Hepatocyte (in vitro differentiated cells): ENCODE data around the gene LRCOL1. TPM values are rescaled to one million over a fixed set of nuclear protein-coding genes. Genes with fewer than 3 reads are reported as not detected.

Experiments used
- DNase-seq: peaks from one replicate; pipeline ENCODE4 v3.0.0-alpha.2; 2016; ENCODE audit warnings: low spot score
- H2AFZ ChIP-seq: fragments of 200-600 bp; sonication (generic); 2 replicates; pipeline ENCODE4 v1.6.0; 2016; ENCODE audit warnings: antibody characterized with exemption, mild to moderate bottlenecking
- H3K27ac ChIP-seq: fragments of 200-600 bp; sonication (generic); 2 replicates; pipeline ENCODE4 v1.5.1; 2016; ENCODE audit warnings: mild to moderate bottlenecking
- H3K27me3 ChIP-seq: fragments of 200-600 bp; sonication (generic); 2 replicates; pipeline ENCODE4 v1.6.1; 2016
- H3K36me3 ChIP-seq: fragments of 200-600 bp; sonication (generic); replicated peaks from 2 replicates; pipeline ENCODE4 v1.5.1; 2016; ENCODE audit warnings: low read depth; ENCODE audit not compliant: insufficient read depth
- H3K4me1 ChIP-seq: fragments of 200-600 bp; sonication (generic); 2 replicates; pipeline ENCODE4 v1.5.1; 2016; ENCODE audit warnings: mild to moderate bottlenecking, moderate library complexity; ENCODE audit not compliant: insufficient read depth
- H3K4me2 ChIP-seq: fragments of 200-600 bp; sonication (generic); 2 replicates; pipeline ENCODE4 v1.6.0; 2016
- H3K4me3 ChIP-seq: fragments of 200-600 bp; sonication (generic); 2 replicates; pipeline ENCODE4 v1.5.1; 2016; ENCODE audit warnings: mild to moderate bottlenecking
- H3K79me2 ChIP-seq: fragments of 200-600 bp; sonication (generic); 2 replicates; pipeline ENCODE4 v1.6.0; 2017; ENCODE audit warnings: mild to moderate bottlenecking
- H3K9me2 ChIP-seq: fragments of 200-600 bp; sonication (generic); replicated peaks from 2 replicates; pipeline ENCODE4 v1.6.0; 2017; ENCODE audit warnings: mild to moderate bottlenecking; ENCODE audit not compliant: insufficient read depth
- H3K9me3 ChIP-seq: fragments of 200-600 bp; sonication (generic); 2 replicates; pipeline ENCODE4 v1.5.1; 2016; ENCODE audit warnings: low read depth, mild to moderate bottlenecking
- H4K20me1 ChIP-seq: fragments of 200-600 bp; sonication (generic); 2 replicates; pipeline ENCODE4 v1.6.0; 2016; ENCODE audit warnings: mild to moderate bottlenecking; ENCODE audit not compliant: insufficient read depth, poor library complexity, severe bottlenecking
- EZH2 ChIP-seq: fragments of 200-600 bp; sonication (generic); IDR thresholded peaks from 2 replicates; pipeline ENCODE4 v1.6.1; 2016; ENCODE audit warnings: antibody characterized with exemption, mild to moderate bottlenecking, borderline replicate concordance
- EZH2phosphoT487 ChIP-seq: fragments of 200-600 bp; sonication (generic); IDR thresholded peaks from one replicate; pipeline ENCODE4 v1.6.1; 2018; ENCODE audit warnings: antibody characterized with exemption, mild to moderate bottlenecking, low read depth, moderate library complexity; ENCODE audit not compliant: unreplicated experiment, severe bottlenecking
- WGBS: methylation state at CpG from one replicate; pipeline ENCODE4 v1.1.6; 2016; ENCODE audit warnings: low lambda C conversion rate; ENCODE audit errors: missing lambda C conversion rate; 5-methylcytosine and 5-hydroxymethylcytosine counted together
- polyA plus RNA-seq: library from polyadenylated mRNA; unstranded; fragments of >200 nt; fragmentation: Nextera tagmentation; extraction: Ambion mirVana; gene quantifications from 2 replicates; pipeline ENCODE4 v1.2.1, GENCODE V29; 2016
- total RNA-seq: library from RNA; depleted of rRNA; stranded (reverse); fragments of >200 nt; gene quantifications from 2 replicates; pipeline ENCODE4 v1.2.3, GENCODE V29; 2014
- TF ChIP-seq, protein P1 (sequence below): fragments of 200-600 bp; sonication (generic); IDR thresholded peaks from 2 replicates; pipeline ENCODE4 v1.5.1; 2016; ENCODE audit warnings: antibody characterized with exemption, mild to moderate bottlenecking; ENCODE audit not compliant: poor library complexity

LRCOL1 gene
- total and polyA plus RNA-seq, 2 experiments from 2014 or later = 0.28 TPM; not detected in 1

DNA sequence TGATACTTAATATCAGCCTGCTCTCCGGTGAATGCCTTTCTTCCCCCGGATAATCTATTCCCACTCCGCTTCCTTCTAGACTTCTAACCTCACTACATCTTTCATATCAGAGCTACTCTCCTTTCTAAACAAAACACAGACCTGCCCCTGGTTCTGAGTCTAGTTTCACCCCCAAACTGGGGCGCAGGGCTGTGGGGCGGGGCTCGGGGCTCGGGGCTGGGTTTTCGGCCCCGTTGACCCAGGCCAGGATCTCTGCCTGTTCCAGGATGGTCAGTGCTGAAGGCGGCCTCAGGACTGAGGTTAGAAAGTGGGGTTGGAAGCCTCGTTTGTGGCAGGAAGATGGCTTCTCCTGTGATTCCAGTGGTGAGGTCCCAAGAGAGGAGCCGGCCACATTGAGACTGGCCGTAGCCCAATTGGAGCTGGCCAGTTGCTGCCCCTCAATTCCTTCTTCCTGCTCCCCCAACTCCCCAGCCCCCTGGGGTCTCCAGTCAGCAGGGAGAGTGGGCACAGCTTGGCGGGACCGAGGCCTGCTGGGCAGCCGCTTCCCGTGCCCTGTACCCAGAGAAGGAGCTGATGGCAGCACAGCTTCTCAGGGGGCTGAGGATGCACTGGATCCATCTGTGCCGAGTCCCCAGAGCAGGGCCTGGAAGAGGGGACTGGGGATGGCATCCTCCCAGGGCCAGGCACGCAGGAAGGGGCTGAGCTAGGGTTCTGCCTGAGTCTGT is 52.9 kb downstream of the LRCOL1 start:
- no peak overlapping the region for H2AFZ ChIP-seq
- H3K27ac ChIP-seq = no peak overlapping the region
- no peak for TF ChIP-seq EZH2phosphoT487
- TF ChIP-seq EZH2 = no peak
- TF ChIP-seq, protein P1, sequence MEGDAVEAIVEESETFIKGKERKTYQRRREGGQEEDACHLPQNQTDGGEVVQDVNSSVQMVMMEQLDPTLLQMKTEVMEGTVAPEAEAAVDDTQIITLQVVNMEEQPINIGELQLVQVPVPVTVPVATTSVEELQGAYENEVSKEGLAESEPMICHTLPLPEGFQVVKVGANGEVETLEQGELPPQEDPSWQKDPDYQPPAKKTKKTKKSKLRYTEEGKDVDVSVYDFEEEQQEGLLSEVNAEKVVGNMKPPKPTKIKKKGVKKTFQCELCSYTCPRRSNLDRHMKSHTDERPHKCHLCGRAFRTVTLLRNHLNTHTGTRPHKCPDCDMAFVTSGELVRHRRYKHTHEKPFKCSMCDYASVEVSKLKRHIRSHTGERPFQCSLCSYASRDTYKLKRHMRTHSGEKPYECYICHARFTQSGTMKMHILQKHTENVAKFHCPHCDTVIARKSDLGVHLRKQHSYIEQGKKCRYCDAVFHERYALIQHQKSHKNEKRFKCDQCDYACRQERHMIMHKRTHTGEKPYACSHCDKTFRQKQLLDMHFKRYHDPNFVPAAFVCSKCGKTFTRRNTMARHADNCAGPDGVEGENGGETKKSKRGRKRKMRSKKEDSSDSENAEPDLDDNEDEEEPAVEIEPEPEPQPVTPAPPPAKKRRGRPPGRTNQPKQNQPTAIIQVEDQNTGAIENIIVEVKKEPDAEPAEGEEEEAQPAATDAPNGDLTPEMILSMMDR = no peak
- no peaks in the 10 kb centered on the region for H3K36me3 ChIP-seq
- H3K4me1 ChIP-seq = peaks cover 6% of the 10 kb centered on the region
- H3K9me3 ChIP-seq = no peaks in the 10 kb centered on the region
- H3K4me2 ChIP-seq = no peak overlapping the region
- DNase-seq = no peak
- H3K4me3 ChIP-seq = no peak overlapping the region
- H3K79me2 ChIP-seq = peaks cover 14% of the 10 kb centered on the region
- peaks cover 14% of the 10 kb centered on the region for H4K20me1 ChIP-seq
- WGBS = 91% methylated on average over 18 of the region's 19 CpGs
- no peaks in the 10 kb centered on the region for H3K9me2 ChIP-seq
- H3K27me3 ChIP-seq = no peaks in the 10 kb centered on the region

DNA sequence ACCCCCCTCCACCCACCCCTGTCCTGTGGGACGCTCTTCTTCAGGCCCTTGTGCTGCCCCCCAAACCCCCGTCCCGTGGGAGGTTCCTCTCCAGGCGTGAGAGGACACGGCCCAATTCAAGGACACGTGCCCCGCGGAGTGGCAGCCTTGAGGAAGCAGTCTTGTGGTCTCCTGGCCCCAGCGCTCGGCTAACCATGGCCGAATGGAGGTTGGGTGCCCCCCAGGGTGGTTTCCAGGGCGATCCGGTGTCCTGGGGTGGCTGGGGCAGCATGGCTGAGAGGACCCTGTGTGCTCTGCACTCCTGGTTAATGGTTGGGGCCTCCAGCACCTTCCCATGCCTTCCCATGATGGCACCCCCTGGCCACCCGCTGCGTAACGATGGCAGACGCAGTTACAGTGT is 53.6 kb downstream of the LRCOL1 start:
- 95% methylated on average over 17 of the region's 17 CpGs for WGBS
- no peak for DNase-seq
- peaks cover 8% of the 10 kb centered on the region for H3K79me2 ChIP-seq
- peaks cover 7% of the 10 kb centered on the region for H4K20me1 ChIP-seq
- H3K27ac ChIP-seq = no peak overlapping the region
- no peaks in the 10 kb centered on the region for H3K9me3 ChIP-seq
- no peak overlapping the region for H3K4me3 ChIP-seq
- no peaks in the 10 kb centered on the region for H3K27me3 ChIP-seq
- no peaks in the 10 kb centered on the region for H3K9me2 ChIP-seq
- H3K4me2 ChIP-seq = no peak overlapping the region
- H3K36me3 ChIP-seq = no peaks in the 10 kb centered on the region
- no peak overlapping the region for H2AFZ ChIP-seq
- TF ChIP-seq, protein P1 = no peak
- TF ChIP-seq EZH2 = no peak
- H3K4me1 ChIP-seq = peaks cover 6% of the 10 kb centered on the region

DNA sequence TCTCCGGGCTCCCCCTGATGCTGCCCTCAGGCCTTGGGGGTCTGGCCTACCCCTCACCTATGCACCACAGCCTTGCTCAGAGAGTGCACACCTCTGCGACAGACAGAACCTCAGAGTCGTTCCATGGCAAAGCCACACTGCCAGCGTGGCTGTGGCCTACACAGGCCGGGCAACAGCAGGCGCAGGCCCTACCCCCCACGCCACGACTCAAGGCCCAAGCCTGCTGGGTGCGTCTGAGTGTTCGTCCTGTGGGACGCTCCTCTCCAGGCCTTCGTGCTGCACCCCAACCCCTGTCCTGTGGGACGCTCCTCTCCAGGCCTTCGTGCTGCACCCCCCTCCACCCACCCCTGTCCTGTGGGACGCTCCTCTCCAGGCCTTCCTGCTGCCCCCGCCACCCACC is 54.2 kb downstream of the LRCOL1 start:
- Histone ChIP-seq H3K4me2 (no peak overlapping the region), H3K4me1 (peaks cover 6% of the 10 kb centered on the region), H4K20me1 (peaks cover 2% of the 10 kb centered on the region), H3K9me2 (no peaks in the 10 kb centered on the region), H3K27ac (no peak overlapping the region), H3K79me2 (peaks cover 2% of the 10 kb centered on the region), H3K4me3 (no peak overlapping the region), H3K36me3 (no peaks in the 10 kb centered on the region), H2AFZ (no peak overlapping the region), H3K27me3 (no peaks in the 10 kb centered on the region), H3K9me3 (no peaks in the 10 kb centered on the region)
- 96% methylated on average over 8 of the region's 16 CpGs for WGBS
- no peak for TF ChIP-seq EZH2phosphoT487
- TF ChIP-seq, protein P1 = no peak
- TF ChIP-seq EZH2 = no peak
- DNase-seq = no peak
